IPS-18a (cell line): Measurements from ENCODE around the gene DNAJB8.

Source experiments
- H3K27ac ChIP-seq: one replicate; pipeline ENCODE4 v1.5.1; 2013; ENCODE audit warnings: low read length
- H3K27me3 ChIP-seq: one replicate; pipeline ENCODE4 v1.6.1; 2013; ENCODE audit warnings: mild to moderate bottlenecking, low read length; ENCODE audit not compliant: control insufficient read depth, insufficient read depth
- H3K36me3 ChIP-seq: one replicate; pipeline ENCODE4 v1.6.1; 2013; ENCODE audit warnings: low read depth, low read length; ENCODE audit not compliant: control insufficient read depth
- H3K4me1 ChIP-seq: one replicate; pipeline ENCODE4 v1.6.1; 2013; ENCODE audit warnings: low read depth, low read length; ENCODE audit not compliant: control insufficient read depth
- H3K4me3 ChIP-seq: one replicate; pipeline ENCODE4 v1.5.1; 2013; ENCODE audit warnings: low read length
- H3K9ac ChIP-seq: one replicate; pipeline ENCODE4 v1.6.1; 2013; ENCODE audit warnings: mild to moderate bottlenecking, low read length, moderate library complexity
- H3K9me3 ChIP-seq: one replicate; pipeline ENCODE4 v1.6.1; 2013; ENCODE audit warnings: low read depth, low read length; ENCODE audit not compliant: control insufficient read depth

Gene DNAJB8

GRCh38 chr3:128466840-128467541, at the start of gene DNAJB8:
Gene DNAJB8 (minus strand): TSS chr3:128466890. CDS start chr3:128463245, 3,645 bp downstream.
- Histone ChIP-seq H3K4me1 (no peaks in the 10 kb centered on the region), H3K27me3 (peaks cover 39% of the 10 kb centered on the region), H3K27ac (no peak within 1 kb of the TSS)

DNA sequence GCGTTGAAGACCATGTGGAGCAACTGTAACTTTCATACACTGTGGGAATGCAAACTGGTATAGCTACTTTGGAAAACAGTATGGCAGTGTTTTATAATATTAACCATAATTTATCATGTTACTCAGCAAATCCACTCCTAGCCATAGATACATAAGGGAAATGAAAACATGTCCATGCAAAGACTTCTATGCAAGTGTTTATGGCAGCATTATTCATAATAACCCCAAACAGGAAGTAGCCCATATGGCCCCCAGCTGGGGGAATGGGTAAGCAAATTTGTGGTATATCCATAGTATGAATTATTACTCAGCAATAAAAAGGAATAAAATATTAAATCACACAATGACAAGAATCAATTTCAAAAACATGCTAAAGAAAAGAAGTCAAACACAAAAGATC, 49.3 kb upstream of the DNAJB8 start:
- no peaks in the 10 kb centered on the region for H3K4me1 ChIP-seq
- H3K36me3 ChIP-seq, result no peaks in the 10 kb centered on the region
- peaks cover 6% of the 10 kb centered on the region for H3K27me3 ChIP-seq
- H3K9ac ChIP-seq, result no peak overlapping the region
- no peaks in the 10 kb centered on the region for H3K9me3 ChIP-seq
- no peak overlapping the region for H3K4me3 ChIP-seq
- no peak overlapping the region for H3K27ac ChIP-seq

More at GRCh38 chr3:128466840-128467541, at the start of gene DNAJB8:
- Histone ChIP-seq H3K9ac (no peak within 1 kb of the TSS), H3K36me3 (no peaks in the 10 kb centered on the region), H3K4me3 (no peak within 1 kb of the TSS), H3K9me3 (no peaks in the 10 kb centered on the region)

DNA sequence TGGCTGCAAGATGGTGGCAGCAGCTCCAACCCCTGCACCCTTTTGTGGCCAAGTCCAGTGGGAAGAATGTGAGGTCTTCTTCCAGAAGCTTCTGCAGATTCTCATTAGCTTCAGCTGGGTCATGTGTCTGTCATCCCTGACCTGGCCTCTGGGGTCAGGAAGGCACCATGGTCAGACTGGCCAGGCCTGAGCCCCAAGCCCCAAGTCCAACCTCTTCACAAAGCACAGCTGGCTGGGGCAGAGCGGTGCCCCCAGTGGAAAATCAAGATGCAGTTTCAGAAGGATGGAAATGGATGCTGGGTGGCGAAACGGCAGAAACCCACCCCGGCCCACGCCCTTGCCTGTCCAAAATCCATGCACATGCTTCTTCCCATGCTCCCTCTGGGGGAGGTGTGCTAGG, 42.2 kb upstream of the DNAJB8 start:
- H3K4me1 ChIP-seq, result no peaks in the 10 kb centered on the region
- H3K27me3 ChIP-seq, result peaks cover 5% of the 10 kb centered on the region
- no peaks in the 10 kb centered on the region for H3K36me3 ChIP-seq
- H3K9ac ChIP-seq, result no peak overlapping the region
- no peak overlapping the region for H3K4me3 ChIP-seq
- H3K9me3 ChIP-seq, result no peaks in the 10 kb centered on the region
- H3K27ac ChIP-seq, result no peak overlapping the region

GRCh38 chr3:128506754-128507153, 40.1 kb upstream of the DNAJB8 start:
- Histone ChIP-seq H3K27me3 (peaks cover 5% of the 10 kb centered on the region), H3K4me3 (no peak overlapping the region), H3K9ac (no peak overlapping the region), H3K9me3 (no peaks in the 10 kb centered on the region), H3K4me1 (no peaks in the 10 kb centered on the region), H3K36me3 (no peaks in the 10 kb centered on the region), H3K27ac (no peak overlapping the region)

GRCh38 chr3:128505771-128506170, 39.1 kb upstream of the DNAJB8 start:
- peaks cover 5% of the 10 kb centered on the region for H3K27me3 ChIP-seq
- H3K27ac ChIP-seq, result no peak overlapping the region
- no peaks in the 10 kb centered on the region for H3K9me3 ChIP-seq
- H3K4me3 ChIP-seq, result no peak overlapping the region
- H3K9ac ChIP-seq, result no peak overlapping the region
- no peaks in the 10 kb centered on the region for H3K4me1 ChIP-seq
- H3K36me3 ChIP-seq, result no peaks in the 10 kb centered on the region

- H3K9ac ChIP-seq, result no peak overlapping the region
- no peaks in the 10 kb centered on the region for H3K4me1 ChIP-seq
- no peak overlapping the region for H3K27ac ChIP-seq
- H3K27me3 ChIP-seq, result peaks cover 5% of the 10 kb centered on the region
- no peaks in the 10 kb centered on the region for H3K9me3 ChIP-seq
- no peak overlapping the region for H3K4me3 ChIP-seq
- no peaks in the 10 kb centered on the region for H3K36me3 ChIP-seq
These were observed 38.5 kb upstream of the DNAJB8 start for GRCh38 chr3:128504963-128505730.

DNA sequence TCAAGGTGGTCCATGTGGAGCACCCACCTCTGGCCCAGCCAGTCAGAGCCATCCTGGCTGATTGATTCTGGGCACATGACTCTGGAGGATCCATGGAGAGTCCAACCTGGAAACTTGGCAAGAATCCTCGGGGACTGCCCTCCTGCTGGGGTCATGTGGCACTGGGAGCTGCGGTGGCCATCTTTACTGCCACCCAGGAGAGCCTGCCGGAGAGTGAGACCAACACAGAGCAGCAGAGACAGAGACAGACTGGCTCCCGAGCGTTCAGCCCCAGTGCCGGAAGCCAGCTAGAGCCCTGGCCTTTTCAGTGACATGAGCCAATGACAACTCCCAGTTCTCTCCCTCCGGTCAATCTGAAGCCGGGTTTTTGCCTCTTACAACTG, 37.8 kb upstream of the DNAJB8 start:
- Histone ChIP-seq H3K9ac (no peak overlapping the region), H3K9me3 (no peaks in the 10 kb centered on the region), H3K36me3 (no peaks in the 10 kb centered on the region), H3K4me1 (no peaks in the 10 kb centered on the region), H3K4me3 (no peak overlapping the region), H3K27me3 (peaks cover 5% of the 10 kb centered on the region), H3K27ac (no peak overlapping the region)

DNA sequence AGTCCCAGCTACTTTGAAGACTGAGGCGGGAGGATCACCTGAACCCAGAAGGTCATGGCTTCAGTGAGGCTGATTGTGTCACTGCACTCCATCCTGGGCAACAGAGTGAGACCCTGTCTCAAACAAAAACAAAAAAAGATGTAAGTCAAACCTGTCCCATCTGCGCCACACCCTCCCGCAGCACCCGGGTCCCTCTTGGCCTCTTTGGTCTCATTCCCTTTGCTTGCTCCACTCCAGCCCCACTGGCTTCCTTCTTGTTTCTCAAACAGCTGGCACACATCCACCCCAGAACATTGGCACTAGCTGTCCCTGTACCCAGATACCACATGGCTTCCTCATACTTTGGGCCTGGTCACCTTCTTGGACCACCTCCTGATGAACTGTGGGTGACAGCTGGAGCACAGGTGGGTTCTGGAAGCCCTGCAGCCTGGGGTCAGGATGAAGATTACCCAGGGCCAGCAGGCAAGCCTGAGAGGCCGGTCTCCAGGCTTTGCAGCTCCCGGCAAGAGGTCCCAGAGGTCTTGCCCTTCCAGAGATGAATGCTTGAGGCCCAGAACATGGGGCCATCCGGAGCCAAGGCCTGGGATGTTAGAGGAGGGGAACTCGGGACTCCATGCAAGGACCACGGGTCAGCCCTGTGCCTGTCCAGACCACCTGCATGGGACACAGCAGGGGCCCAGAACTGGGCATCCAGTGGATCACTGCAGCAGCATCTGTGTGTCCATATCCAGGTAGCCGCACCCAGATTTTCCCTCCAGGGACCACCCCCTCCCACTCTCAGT, 37.3 kb upstream of the DNAJB8 start:
- Histone ChIP-seq H3K9ac (no peak overlapping the region), H3K27ac (no peak overlapping the region), H3K4me1 (no peaks in the 10 kb centered on the region), H3K36me3 (no peaks in the 10 kb centered on the region), H3K4me3 (no peak overlapping the region), H3K9me3 (no peaks in the 10 kb centered on the region), H3K27me3 (peaks cover 11% of the 10 kb centered on the region)

- H3K9ac ChIP-seq, result no peak overlapping the region
- peaks cover 18% of the 10 kb centered on the region for H3K27me3 ChIP-seq
- H3K9me3 ChIP-seq, result no peaks in the 10 kb centered on the region
- no peaks in the 10 kb centered on the region for H3K36me3 ChIP-seq
- no peaks in the 10 kb centered on the region for H3K4me1 ChIP-seq
- no peak overlapping the region for H3K4me3 ChIP-seq
- H3K27ac ChIP-seq, result no peak overlapping the region
These were observed 36.5 kb upstream of the DNAJB8 start for GRCh38 chr3:128503164-128503651.

DNA sequence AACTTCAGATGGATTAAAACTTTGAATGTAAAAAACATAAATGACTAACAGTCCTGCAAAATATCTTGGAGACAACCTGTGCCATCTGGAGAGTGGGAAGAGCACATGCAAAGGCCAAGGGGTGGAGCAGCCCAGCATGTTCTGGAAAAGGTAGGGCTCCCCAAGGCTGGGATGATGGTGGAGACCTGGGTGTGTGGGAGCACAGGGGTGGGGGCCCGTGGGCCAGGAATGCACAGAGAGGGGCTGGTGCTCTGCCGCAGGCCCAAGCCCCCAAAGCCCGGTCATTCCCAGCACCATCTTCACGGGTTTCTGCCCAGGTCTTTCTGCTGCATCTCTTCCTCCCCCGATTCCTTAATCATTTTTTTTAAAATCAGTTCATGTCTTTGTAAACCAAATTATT, 36.0 kb upstream of the DNAJB8 start:
- Histone ChIP-seq H3K4me1 (no peaks in the 10 kb centered on the region), H3K4me3 (no peak overlapping the region), H3K9ac (no peak overlapping the region)

GRCh38 chr3:128501431-128501830, 34.7 kb upstream of the DNAJB8 start:
- Histone ChIP-seq H3K9me3 (no peaks in the 10 kb centered on the region), H3K4me1 (peaks cover 6% of the 10 kb centered on the region), H3K27ac (no peak overlapping the region), H3K36me3 (no peaks in the 10 kb centered on the region), H3K27me3 (peaks cover 32% of the 10 kb centered on the region), H3K9ac (no peak overlapping the region), H3K4me3 (no peak overlapping the region)

More for the DNA sequence above, 36.0 kb upstream of the DNAJB8 start:
- Histone ChIP-seq H3K27ac (no peak overlapping the region), H3K36me3 (no peaks in the 10 kb centered on the region), H3K9me3 (no peaks in the 10 kb centered on the region), H3K27me3 (peaks cover 19% of the 10 kb centered on the region)
